WTC11 (cell line): Measurements from ENCODE around the gene ITPKB.

Source experiments
- ELF4 ChIP-seq: sonication (generic); formaldehyde crosslinking; IDR thresholded peaks from 2 replicates; pipeline ENCODE4 v1.8.1; 2022; ENCODE audit warnings: low read depth, mild to moderate bottlenecking, moderate library complexity, missing genetic modification reagents
- ESRRA ChIP-seq: sonication (generic); formaldehyde crosslinking; IDR thresholded peaks from 2 replicates; pipeline ENCODE4 v1.8.1; 2022; ENCODE audit warnings: mild to moderate bottlenecking, missing genetic modification reagents, borderline replicate concordance
- MXD4 ChIP-seq: fragments of 250-450 bp; sonication (Bioruptor Pico); IDR thresholded peaks from 2 replicates; pipeline ENCODE4 v1.8.0; 2021; ENCODE audit warnings: mild to moderate bottlenecking, moderate library complexity, borderline replicate concordance
- TF ChIP-seq, protein P1 (sequence below): sonication (generic); formaldehyde crosslinking; IDR thresholded peaks from 2 replicates; pipeline ENCODE4 v1.8.1; 2022; ENCODE audit warnings: mild to moderate bottlenecking, moderate library complexity, missing genetic modification reagents
- TF ChIP-seq, protein P2 (sequence below): fragments of 200-600 bp; IDR thresholded peaks from 2 replicates; pipeline ENCODE4 v1.8.0; 2022; ENCODE audit warnings: antibody characterized with exemption
- TF ChIP-seq, protein P3 (sequence below): sonication (generic); formaldehyde crosslinking; IDR thresholded peaks from 2 replicates; pipeline ENCODE4 v1.8.0; 2022; ENCODE audit warnings: mild to moderate bottlenecking, missing genetic modification reagents
- TF ChIP-seq, protein P4 (sequence below): sonication (generic); formaldehyde crosslinking; IDR thresholded peaks from 2 replicates; pipeline ENCODE4 v1.8.1; 2022; ENCODE audit warnings: mild to moderate bottlenecking, missing genetic modification reagents, moderate library complexity, borderline replicate concordance

DNA sequence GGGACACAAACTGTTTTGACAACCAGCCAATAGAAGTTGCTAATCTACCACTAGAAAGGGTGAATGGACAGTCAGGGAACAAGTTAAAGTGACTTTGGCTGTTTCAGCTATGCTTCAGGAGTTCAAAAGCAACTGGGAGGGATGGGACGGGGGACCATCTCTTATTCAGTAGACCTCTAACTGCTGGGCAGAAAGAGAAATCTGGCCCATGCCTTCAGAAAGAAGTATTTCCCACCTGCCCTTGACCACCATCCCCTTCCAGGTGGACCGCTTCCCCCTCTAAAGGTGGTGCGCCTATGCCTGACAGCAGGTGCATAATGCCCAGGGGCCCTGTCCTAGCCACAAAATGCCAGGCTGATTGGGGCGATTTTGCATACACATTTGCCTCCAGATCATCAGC is 5.2 kb downstream of the ITPKB start:
- TF ChIP-seq, protein P1, sequence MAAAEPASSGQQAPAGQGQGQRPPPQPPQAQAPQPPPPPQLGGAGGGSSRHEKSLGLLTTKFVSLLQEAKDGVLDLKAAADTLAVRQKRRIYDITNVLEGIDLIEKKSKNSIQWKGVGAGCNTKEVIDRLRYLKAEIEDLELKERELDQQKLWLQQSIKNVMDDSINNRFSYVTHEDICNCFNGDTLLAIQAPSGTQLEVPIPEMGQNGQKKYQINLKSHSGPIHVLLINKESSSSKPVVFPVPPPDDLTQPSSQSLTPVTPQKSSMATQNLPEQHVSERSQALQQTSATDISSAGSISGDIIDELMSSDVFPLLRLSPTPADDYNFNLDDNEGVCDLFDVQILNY (CRISPR knock-in tag), result no peak
- TF ChIP-seq, protein P2, sequence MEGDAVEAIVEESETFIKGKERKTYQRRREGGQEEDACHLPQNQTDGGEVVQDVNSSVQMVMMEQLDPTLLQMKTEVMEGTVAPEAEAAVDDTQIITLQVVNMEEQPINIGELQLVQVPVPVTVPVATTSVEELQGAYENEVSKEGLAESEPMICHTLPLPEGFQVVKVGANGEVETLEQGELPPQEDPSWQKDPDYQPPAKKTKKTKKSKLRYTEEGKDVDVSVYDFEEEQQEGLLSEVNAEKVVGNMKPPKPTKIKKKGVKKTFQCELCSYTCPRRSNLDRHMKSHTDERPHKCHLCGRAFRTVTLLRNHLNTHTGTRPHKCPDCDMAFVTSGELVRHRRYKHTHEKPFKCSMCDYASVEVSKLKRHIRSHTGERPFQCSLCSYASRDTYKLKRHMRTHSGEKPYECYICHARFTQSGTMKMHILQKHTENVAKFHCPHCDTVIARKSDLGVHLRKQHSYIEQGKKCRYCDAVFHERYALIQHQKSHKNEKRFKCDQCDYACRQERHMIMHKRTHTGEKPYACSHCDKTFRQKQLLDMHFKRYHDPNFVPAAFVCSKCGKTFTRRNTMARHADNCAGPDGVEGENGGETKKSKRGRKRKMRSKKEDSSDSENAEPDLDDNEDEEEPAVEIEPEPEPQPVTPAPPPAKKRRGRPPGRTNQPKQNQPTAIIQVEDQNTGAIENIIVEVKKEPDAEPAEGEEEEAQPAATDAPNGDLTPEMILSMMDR, result no peak
- TF ChIP-seq MXD4 (CRISPR knock-in tag) (no peak), ELF4 (CRISPR knock-in tag) (no peak), ESRRA (CRISPR knock-in tag) (no peak)
- TF ChIP-seq, protein P3, sequence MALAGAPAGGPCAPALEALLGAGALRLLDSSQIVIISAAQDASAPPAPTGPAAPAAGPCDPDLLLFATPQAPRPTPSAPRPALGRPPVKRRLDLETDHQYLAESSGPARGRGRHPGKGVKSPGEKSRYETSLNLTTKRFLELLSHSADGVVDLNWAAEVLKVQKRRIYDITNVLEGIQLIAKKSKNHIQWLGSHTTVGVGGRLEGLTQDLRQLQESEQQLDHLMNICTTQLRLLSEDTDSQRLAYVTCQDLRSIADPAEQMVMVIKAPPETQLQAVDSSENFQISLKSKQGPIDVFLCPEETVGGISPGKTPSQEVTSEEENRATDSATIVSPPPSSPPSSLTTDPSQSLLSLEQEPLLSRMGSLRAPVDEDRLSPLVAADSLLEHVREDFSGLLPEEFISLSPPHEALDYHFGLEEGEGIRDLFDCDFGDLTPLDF (CRISPR knock-in tag), result no peak
- TF ChIP-seq, protein P4, sequence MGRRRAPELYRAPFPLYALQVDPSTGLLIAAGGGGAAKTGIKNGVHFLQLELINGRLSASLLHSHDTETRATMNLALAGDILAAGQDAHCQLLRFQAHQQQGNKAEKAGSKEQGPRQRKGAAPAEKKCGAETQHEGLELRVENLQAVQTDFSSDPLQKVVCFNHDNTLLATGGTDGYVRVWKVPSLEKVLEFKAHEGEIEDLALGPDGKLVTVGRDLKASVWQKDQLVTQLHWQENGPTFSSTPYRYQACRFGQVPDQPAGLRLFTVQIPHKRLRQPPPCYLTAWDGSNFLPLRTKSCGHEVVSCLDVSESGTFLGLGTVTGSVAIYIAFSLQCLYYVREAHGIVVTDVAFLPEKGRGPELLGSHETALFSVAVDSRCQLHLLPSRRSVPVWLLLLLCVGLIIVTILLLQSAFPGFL (CRISPR knock-in tag), result no peak
